HEK293 (cell line): Measurements from ENCODE around the gene MTFR1L.

Experiments
- CTCF ChIA-PET: fragments of 350-600 bp; formaldehyde crosslinking; extraction: SDS; loops from one replicate; lab custom pipeline; 2021; ENCODE audit warnings: antibody characterized with exemption; lab: Yijun Ruan, JAX
- POLR2A ChIA-PET: fragments of 300-600 bp; formaldehyde crosslinking; extraction: SDS; loops from one replicate; lab custom pipeline; 2020; ENCODE audit warnings: antibody characterized with exemption, inconsistent platforms; lab: Yijun Ruan, JAX
- H3K27ac ChIP-seq: fragments of 200-500 bp; sonication (Bioruptor generic); 2 replicates; pipeline ENCODE4 v1.5.1; 2014; ENCODE audit warnings: low read depth, low read length, control low read depth, inconsistent platforms; ENCODE audit errors: extremely low read depth
- H3K36me3 ChIP-seq, 2 experiments: fragments of 200-500 bp in 1 of 2; sonication (Bioruptor generic) in 1 of 2; 1 replicate in 1 of 2; 2 replicates in 1 of 2; pipeline ENCODE4 v1.5.1; 2014 to 2017; ENCODE audit warnings: inconsistent platforms in 2 of 2, low read length in 2 of 2; ENCODE audit not compliant: control insufficient read depth in 2 of 2, insufficient read depth in 1 of 2
- H3K4me1 ChIP-seq: fragments of 200-500 bp; sonication (Bioruptor generic); 2 replicates; pipeline ENCODE4 v1.5.1; 2014; ENCODE audit warnings: mild to moderate bottlenecking, low read length, inconsistent platforms; ENCODE audit not compliant: control insufficient read depth, insufficient read depth
- H3K4me3 ChIP-seq: 2 replicates; pipeline ENCODE4 v1.5.1; 2011; ENCODE audit warnings: low read depth, mild to moderate bottlenecking, control low read depth, low read length, moderate library complexity
- H3K9me3 ChIP-seq: fragments of 200-500 bp; sonication (Bioruptor generic); 2 replicates; pipeline ENCODE4 v1.5.1; 2014; ENCODE audit warnings: low read depth, low read length, inconsistent platforms; ENCODE audit not compliant: control insufficient read depth, insufficient read depth
- BCL11B ChIP-seq: fragments of 450-650 bp; formaldehyde crosslinking; IDR thresholded peaks from 2 replicates; pipeline ENCODE4 v1.5.1; 2016; ENCODE audit warnings: low read depth, missing biosample characterization, missing genetic modification characterization
- GLI4 ChIP-seq: fragments of 450-650 bp; formaldehyde crosslinking; IDR thresholded peaks from 2 replicates; pipeline ENCODE4 v1.5.1; 2016; ENCODE audit warnings: missing biosample characterization, missing genetic modification characterization
- KLF8 ChIP-seq: fragments of 450-650 bp; formaldehyde crosslinking; IDR thresholded peaks from 2 replicates; pipeline ENCODE4 v1.5.1; 2016; ENCODE audit warnings: missing biosample characterization, missing genetic modification characterization
- PRDM10 ChIP-seq: fragments of 450-650 bp; formaldehyde crosslinking; IDR thresholded peaks from 2 replicates; pipeline ENCODE4 v1.5.1; 2016; ENCODE audit warnings: missing biosample characterization, missing genetic modification characterization
- PRDM4 ChIP-seq: fragments of 450-650 bp; formaldehyde crosslinking; IDR thresholded peaks from 2 replicates; pipeline ENCODE4 v1.5.1; 2017; ENCODE audit warnings: missing biosample characterization, missing genetic modification characterization
- TRIM28 ChIP-seq: IDR thresholded peaks from 2 replicates; pipeline ENCODE4 v1.6.1; 2011; ENCODE audit warnings: low read length, control low read depth, borderline replicate concordance
- YY2 ChIP-seq: fragments of 450-650 bp; formaldehyde crosslinking; IDR thresholded peaks from 2 replicates; pipeline ENCODE4 v1.5.1; 2016; ENCODE audit warnings: missing biosample characterization, missing genetic modification characterization
- ZIC2 ChIP-seq: fragments of 450-650 bp; formaldehyde crosslinking; IDR thresholded peaks from 2 replicates; pipeline ENCODE4 v1.5.1; 2016; ENCODE audit warnings: missing biosample characterization, missing genetic modification characterization
- ZNF24 ChIP-seq: fragments of 450-650 bp; formaldehyde crosslinking; IDR thresholded peaks from 2 replicates; pipeline ENCODE4 v1.5.1; 2016; ENCODE audit warnings: missing biosample characterization, missing genetic modification characterization
- ZNF354C ChIP-seq: fragments of 450-650 bp; formaldehyde crosslinking; IDR thresholded peaks from 2 replicates; pipeline ENCODE4 v1.5.1; 2016; ENCODE audit warnings: missing biosample characterization, missing genetic modification characterization, low read depth, borderline replicate concordance
- ZNF513 ChIP-seq: fragments of 450-650 bp; IDR thresholded peaks from 2 replicates; pipeline ENCODE4 v1.5.1; 2018; ENCODE audit warnings: missing biosample characterization, missing genetic modification characterization
- ZNF514 ChIP-seq: fragments of 450-650 bp; formaldehyde crosslinking; IDR thresholded peaks from 2 replicates; pipeline ENCODE4 v1.5.1; 2016; ENCODE audit warnings: missing biosample characterization, missing genetic modification characterization
- ZNF561 ChIP-seq: fragments of 450-650 bp; IDR thresholded peaks from 2 replicates; pipeline ENCODE4 v1.5.1; 2018; ENCODE audit warnings: missing biosample characterization, missing genetic modification characterization, borderline replicate concordance
- ZNF658 ChIP-seq: fragments of 450-650 bp; formaldehyde crosslinking; IDR thresholded peaks from 2 replicates; pipeline ENCODE4; 2016; ENCODE audit warnings: missing biosample characterization, missing genetic modification characterization
- ZSCAN23 ChIP-seq: fragments of 450-650 bp; formaldehyde crosslinking; IDR thresholded peaks from 2 replicates; pipeline ENCODE4 v1.5.1; 2016; ENCODE audit warnings: missing biosample characterization, missing genetic modification characterization
- ZSCAN4 ChIP-seq: fragments of 450-650 bp; formaldehyde crosslinking; IDR thresholded peaks from 2 replicates; pipeline ENCODE4 v1.5.1; 2017; ENCODE audit warnings: missing biosample characterization, missing genetic modification characterization

The MTFR1L gene

GRCh38 chr1:25847929-25848328, 28.2 kb downstream of the MTFR1L start:
- CTCF ChIA-PET, result interaction anchor here (0.6 kb wide), 1 partner anchor 397 kb away, joined by 4 read pairs; no protein-coding TSS in a partner anchor
- no peak overlapping the region for H3K27ac ChIP-seq
- no peaks in the 10 kb centered on the region for H3K36me3 ChIP-seq
- peaks cover 3% of the 10 kb centered on the region; the same call in 1 of the 2 replicates for H3K4me1 ChIP-seq
- no peaks in the 10 kb centered on the region for H3K9me3 ChIP-seq
- POLR2A ChIA-PET, result interaction anchor here (1.5 kb wide), 1 partner anchor 27 kb away, joined by 3 read pairs; no protein-coding TSS in a partner anchor
- H3K4me3 ChIP-seq, result no peak overlapping the region
- TF ChIP-seq ZSCAN4 (tag by site-specific recombination), result no peak
- TF ChIP-seq ZNF24, result no peak
- TF ChIP-seq ZNF513, result no peak
- no peak for TF ChIP-seq PRDM10
- no peak for TF ChIP-seq YY2 (tag by site-specific recombination)
- TF ChIP-seq ZNF561 (tag by site-specific recombination), result no peak
- no peak for TF ChIP-seq ZNF514
- no peak for TF ChIP-seq GLI4 (tag by site-specific recombination)
- no peak for TF ChIP-seq ZNF354C (tag by site-specific recombination)
- TF ChIP-seq ZNF658 (tag by site-specific recombination), result no peak

- ChIA-PET CTCF (interaction anchor here (0.6 kb wide), 1 partner anchor 398 kb away, joined by 4 read pairs; no protein-coding TSS in a partner anchor), POLR2A (interaction anchor here (0.7 to 1.5 kb wide), 3 partner anchors 26 to 240 kb away, joined by 3 to 4 read pairs (median 4); no protein-coding TSS in a partner anchor)
- Histone ChIP-seq H3K27ac (no peak overlapping the region), H3K9me3 (no peaks in the 10 kb centered on the region), H3K36me3 (peaks cover 0 to 2% of the 10 kb centered on the region in 2 experiments; a peak in 1 of 3 replicates), H3K4me3 (no peak overlapping the region), H3K4me1 (peaks cover 3% of the 10 kb centered on the region; the same call in 1 of the 2 replicates)
- peak; percentile 43; the same call in 1 of the 2 replicates for TF ChIP-seq TRIM28
- no peak for TF ChIP-seq ZSCAN23 (tag by site-specific recombination)
- TF ChIP-seq ZIC2 (tag by site-specific recombination), result no peak
- TF ChIP-seq KLF8 (tag by site-specific recombination), result no peak
- TF ChIP-seq BCL11B (tag by site-specific recombination), result no peak
- peak; percentile 76 for TF ChIP-seq PRDM10
- TF ChIP-seq PRDM4 (tag by site-specific recombination), result 0 out of 2 replicates have a peak, but pooled peaks have one; percentile 45
Observed at GRCh38 chr1:25848531-25848930, 28.8 kb downstream of the MTFR1L start.
